ENCODE measurements around the gene FANCF.

The FANCF gene

GRCh38 chr11:22603933-22604332 lies 21.7 kb downstream of the FANCF start:
- Mint-ChIP-seq H3K27me3 (ENCODE audit: low read depth) (no peaks in the 10 kb centered on the region), H3K9me3 (no peaks in the 10 kb centered on the region), H3K36me3 (ENCODE audit: low read depth) (no peaks in the 10 kb centered on the region), H3K27ac (no peak overlapping the region), H3K4me3 (no peak overlapping the region), H3K4me1 (no peaks in the 10 kb centered on the region)
- no peak for TF ChIP-seq CTCF (IDR thresholded peaks at IDR 0.05; ENCODE audit: unreplicated experiment in 3 of 3)

- no peaks in the 10 kb centered on the region for H3K36me3 Mint-ChIP-seq (ENCODE audit: low read depth)
- no peak overlapping the region for H3K27ac Mint-ChIP-seq
- H3K27me3 Mint-ChIP-seq (ENCODE audit: low read depth), result no peaks in the 10 kb centered on the region
- H3K4me3 Mint-ChIP-seq, result no peak overlapping the region
- no peak for TF ChIP-seq CTCF (IDR thresholded peaks at IDR 0.05; ENCODE audit: unreplicated experiment in 3 of 3)
- H3K4me1 Mint-ChIP-seq, result no peaks in the 10 kb centered on the region
- no peaks in the 10 kb centered on the region for H3K9me3 Mint-ChIP-seq
Measured at GRCh38 chr11:22602504-22602903, 23.1 kb downstream of the FANCF start.

GRCh38 chr11:22599458-22599857 lies 26.2 kb downstream of the FANCF start:
- H3K4me3 Mint-ChIP-seq, result no peak overlapping the region
- no peaks in the 10 kb centered on the region for H3K27me3 Mint-ChIP-seq (ENCODE audit: low read depth)
- peaks cover 7% of the 10 kb centered on the region for H3K9me3 Mint-ChIP-seq
- no peak for TF ChIP-seq CTCF (IDR thresholded peaks at IDR 0.05; ENCODE audit: unreplicated experiment in 3 of 3)
- H3K4me1 Mint-ChIP-seq, result no peaks in the 10 kb centered on the region
- H3K36me3 Mint-ChIP-seq (ENCODE audit: low read depth), result no peaks in the 10 kb centered on the region
- H3K27ac Mint-ChIP-seq, result no peak overlapping the region

GRCh38 chr11:22597062-22597461 lies 28.6 kb downstream of the FANCF start:
- no peaks in the 10 kb centered on the region for H3K27me3 Mint-ChIP-seq (ENCODE audit: low read depth)
- no peaks in the 10 kb centered on the region for H3K36me3 Mint-ChIP-seq (ENCODE audit: low read depth)
- H3K9me3 Mint-ChIP-seq, result peaks cover 7% of the 10 kb centered on the region
- TF ChIP-seq CTCF (IDR thresholded peaks at IDR 0.05; ENCODE audit: unreplicated experiment in 3 of 3), result no peak
- no peaks in the 10 kb centered on the region for H3K4me1 Mint-ChIP-seq
- H3K27ac Mint-ChIP-seq, result no peak overlapping the region
- H3K4me3 Mint-ChIP-seq, result no peak overlapping the region

GRCh38 chr11:22584976-22585375 lies 40.6 kb downstream of the FANCF start:
- no peaks in the 10 kb centered on the region for H3K36me3 Mint-ChIP-seq (ENCODE audit: low read depth)
- H3K27me3 Mint-ChIP-seq (ENCODE audit: low read depth), result no peaks in the 10 kb centered on the region
- no peak overlapping the region for H3K27ac Mint-ChIP-seq
- no peak for TF ChIP-seq CTCF (IDR thresholded peaks at IDR 0.05; ENCODE audit: unreplicated experiment in 3 of 3)
- H3K4me1 Mint-ChIP-seq, result no peaks in the 10 kb centered on the region
- H3K9me3 Mint-ChIP-seq, result no peaks in the 10 kb centered on the region
- H3K4me3 Mint-ChIP-seq, result no peak overlapping the region

GRCh38 chr11:22583963-22584492 lies 41.6 kb downstream of the FANCF start:
- H3K27me3 Mint-ChIP-seq (ENCODE audit: low read depth), result no peaks in the 10 kb centered on the region
- H3K9me3 Mint-ChIP-seq, result no peaks in the 10 kb centered on the region
- no peaks in the 10 kb centered on the region for H3K4me1 Mint-ChIP-seq
- no peak for TF ChIP-seq CTCF (IDR thresholded peaks at IDR 0.05; ENCODE audit: unreplicated experiment in 3 of 3)
- no peak overlapping the region for H3K4me3 Mint-ChIP-seq
- no peak overlapping the region for H3K27ac Mint-ChIP-seq
- no peaks in the 10 kb centered on the region for H3K36me3 Mint-ChIP-seq (ENCODE audit: low read depth)
